IPS-18c (cell line): ENCODE data around the gene CPNE5.
"Not testable (repeated sequence)": the region's sequence is repeated elsewhere in the genome, so short reads cannot be mapped to it uniquely, and the experiment has no call there.

Source experiments
- H3K4me3 ChIP-seq: 2 replicates; pipeline ENCODE4 v1.7.0; 2013; ENCODE audit warnings: low read depth, mild to moderate bottlenecking, low read length, moderate library complexity; ENCODE audit not compliant: insufficient read depth
- H3K9me3 ChIP-seq: one replicate; pipeline ENCODE4 v1.6.1; 2013; ENCODE audit warnings: mild to moderate bottlenecking, low read length, moderate library complexity; ENCODE audit not compliant: control insufficient read depth, insufficient read depth

The CPNE5 gene

GRCh38 chr6:36717871-36718540 is 121.2 kb downstream of the CPNE5 start:
- Histone ChIP-seq H3K4me3 (no peak overlapping the region; the same call in 1 of the 2 replicates), H3K9me3 (no peaks in the 10 kb centered on the region)

- H3K4me3 ChIP-seq: no peak overlapping the region
- H3K9me3 ChIP-seq: no peaks in the 10 kb centered on the region
Observed at GRCh38 chr6:36717231-36717825, 121.9 kb downstream of the CPNE5 start.

- Histone ChIP-seq H3K4me3 (no peak overlapping the region), H3K9me3 (no peaks in the 10 kb centered on the region)
Observed at GRCh38 chr6:36716476-36717093, 122.7 kb downstream of the CPNE5 start.

- Histone ChIP-seq H3K4me3 (no peak overlapping the region), H3K9me3 (no peaks in the 10 kb centered on the region)
Observed at GRCh38 chr6:36715469-36715868, 123.8 kb downstream of the CPNE5 start.

GRCh38 chr6:36714511-36714910 is 124.7 kb downstream of the CPNE5 start:
- Histone ChIP-seq H3K9me3 (no peaks in the 10 kb centered on the region), H3K4me3 (no peak overlapping the region)

- Histone ChIP-seq H3K9me3 (no peaks in the 10 kb centered on the region), H3K4me3 (no peak overlapping the region)
Observed at GRCh38 chr6:36713846-36714245, 125.4 kb downstream of the CPNE5 start.

- Histone ChIP-seq H3K4me3 (no peak overlapping the region), H3K9me3 (no peaks in the 10 kb centered on the region)
Observed at GRCh38 chr6:36712816-36713215, 126.4 kb downstream of the CPNE5 start.

GRCh38 chr6:36706339-36706738 is 132.9 kb downstream of the CPNE5 start:
- H3K9me3 ChIP-seq: no peaks in the 10 kb centered on the region
- H3K4me3 ChIP-seq: no peak overlapping the region

GRCh38 chr6:36704961-36705577 is 134.2 kb downstream of the CPNE5 start:
- not testable (repeated sequence) for H3K4me3 ChIP-seq, H3K9me3 ChIP-seq

GRCh38 chr6:36703982-36704381 is 135.3 kb downstream of the CPNE5 start:
- H3K4me3 ChIP-seq: no peak overlapping the region
- H3K9me3 ChIP-seq: no peaks in the 10 kb centered on the region

- H3K9me3 ChIP-seq: no peaks in the 10 kb centered on the region
- no peak overlapping the region for H3K4me3 ChIP-seq
Observed at GRCh38 chr6:36703081-36703606, 136.1 kb downstream of the CPNE5 start.

GRCh38 chr6:36702656-36703055 is 136.6 kb downstream of the CPNE5 start:
- H3K9me3 ChIP-seq: no peaks in the 10 kb centered on the region
- no peak overlapping the region for H3K4me3 ChIP-seq

- Histone ChIP-seq H3K9me3 (no peaks in the 10 kb centered on the region), H3K4me3 (no peak overlapping the region)
Observed at GRCh38 chr6:36701401-36701991, 137.7 kb downstream of the CPNE5 start.

GRCh38 chr6:36700831-36701230 is 138.4 kb downstream of the CPNE5 start:
- no peaks in the 10 kb centered on the region for H3K9me3 ChIP-seq
- no peak overlapping the region for H3K4me3 ChIP-seq

GRCh38 chr6:36700071-36700812 is 139.0 kb downstream of the CPNE5 start:
- H3K9me3 ChIP-seq: no peaks in the 10 kb centered on the region

GRCh38 chr6:36699348-36699747 is 139.9 kb downstream of the CPNE5 start:
- Histone ChIP-seq H3K4me3 (no peak overlapping the region), H3K9me3 (no peaks in the 10 kb centered on the region)

More at GRCh38 chr6:36700071-36700812, 139.0 kb downstream of the CPNE5 start:
- H3K4me3 ChIP-seq: no peak overlapping the region

GRCh38 chr6:36698871-36699271 is 140.4 kb downstream of the CPNE5 start:
- Histone ChIP-seq H3K9me3 (no peaks in the 10 kb centered on the region), H3K4me3 (no peak overlapping the region)
